ENCODE measurements around the gene LGR4. TPM values are rescaled to one million over a fixed set of nuclear protein-coding genes. Genes with fewer than 3 reads are reported as not detected.
A peak's percentile ranks its signal among the peaks of the same experiment; 100 is the strongest.

LGR4 gene
- total and polyA plus RNA-seq, 2 of the 13 experiments (the other 11 are each of a cell fraction or from before 2014, with no cell fraction given) = 42.1 to 68.7 TPM

GRCh38 chr11:27485930-27486773 lies 13.6 kb upstream of the LGR4 start (continued):
- TF ChIP-seq ZHX1 (CRISPR knock-in tag; IDR thresholded peaks at IDR 0.05; ENCODE audit: low read depth) (no peak), STAG1 (CRISPR knock-in tag; IDR thresholded peaks at IDR 0.05) (peak; percentile 97), ARID3A (IDR thresholded peaks at IDR 0.05; ENCODE audit: low read depth, low read length) (peak; percentile 72; the same call in 1 of the 2 replicates), ZSCAN29 (CRISPR knock-in tag; conservative IDR thresholded peaks at IDR 0.05) (no peak), RAD21 (CRISPR knock-in tag; IDR thresholded peaks at IDR 0.05) (peak; percentile 79), TSC22D2 (CRISPR knock-in tag; IDR thresholded peaks at IDR 0.05; ENCODE audit: borderline replicate concordance) (no peak), ELF3 (CRISPR knock-in tag; IDR thresholded peaks at IDR 0.05) (no peak), MTERF4 (CRISPR knock-in tag; IDR thresholded peaks at IDR 0.05) (no peak), SMC3 (IDR thresholded peaks at IDR 0.05; ENCODE audit: low read length) (peak; percentile 94)

All from HepG2 (cell line).